Effector memory CD8-positive, alpha-beta T cell (primary cell): Measurements from ENCODE around the gene NHP2.

Experiments used
- ATAC-seq: fragments of 150-1000 bp; cut with Tn5 transposase; replicated peaks from 2 replicates; pipeline ENCODE4 v1.10.0; 2021; ENCODE audit warnings: mild to moderate bottlenecking, moderate library complexity
- DNase-seq, 3 experiments: peaks; one replicate each; pipeline ENCODE4 v3.0.0; 2021
- H3K27ac Mint-ChIP-seq, 2 donors: one replicate each; pipeline ENCODE4 v1.8.0; 2022; ENCODE audit warnings: mild to moderate bottlenecking in 2 of 2, mixed read lengths in 2 of 2, moderate library complexity in 2 of 2
- H3K27me3 Mint-ChIP-seq, 2 donors: one replicate each; pipeline ENCODE4 v1.8.0; 2022; ENCODE audit warnings: mixed read lengths in 2 of 2
- H3K36me3 Mint-ChIP-seq: one replicate; pipeline ENCODE4 v1.8.0; 2022; ENCODE audit warnings: mild to moderate bottlenecking, moderate library complexity, mixed read lengths; ENCODE audit not compliant: insufficient read depth
- H3K4me1 Mint-ChIP-seq, 2 donors: one replicate each; pipeline ENCODE4 v1.8.0; 2022; ENCODE audit warnings: low read depth in 2 of 2, mixed read lengths in 2 of 2
- H3K4me3 Mint-ChIP-seq, 2 donors: one replicate each; pipeline ENCODE4 v1.8.0; 2022; ENCODE audit warnings: mild to moderate bottlenecking in 2 of 2, mixed read lengths in 2 of 2, moderate library complexity in 2 of 2
- H3K9me3 Mint-ChIP-seq, 2 donors: one replicate each; pipeline ENCODE4 v1.8.0; 2022; ENCODE audit warnings: mixed read lengths in 2 of 2

The NHP2 gene

GRCh38 chr5:178112545-178112944 is 41.1 kb downstream of the NHP2 start:
- Mint-ChIP-seq H3K4me1 (peaks cover 34% of the 10 kb centered on the region in 2 donors), H3K4me3 (peak overlapping the region; percentile 80 to 81)
- ATAC-seq: no peak

DNA sequence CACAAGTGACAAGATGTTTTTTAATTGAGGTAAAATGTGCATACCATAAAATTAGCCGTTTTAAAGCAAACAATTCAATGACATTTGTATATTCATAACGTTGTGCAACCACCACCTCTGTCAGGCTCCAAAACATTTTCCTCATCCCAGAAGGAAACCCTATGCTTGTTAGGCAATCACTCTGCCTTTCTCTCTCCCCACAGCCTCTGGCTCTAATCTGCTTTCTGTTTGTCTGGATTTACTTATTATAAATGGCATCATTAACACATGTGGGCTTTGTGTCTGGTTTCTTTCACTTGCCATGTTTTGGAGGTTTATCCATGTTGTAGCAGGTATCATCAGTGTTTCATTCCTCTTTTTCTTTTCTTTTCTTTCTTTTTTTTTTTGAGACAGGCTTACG is 41.8 kb downstream of the NHP2 start:
- ATAC-seq: no peak
- DNase-seq: no peak
- Mint-ChIP-seq H3K36me3 (peaks cover 36% of the 10 kb centered on the region), H3K27me3 (peaks cover 0 to 6% of the 10 kb centered on the region in 2 donors), H3K9me3 (no peaks in the 10 kb centered on the region), H3K4me3 (no peak overlapping the region), H3K4me1 (peaks cover 32 to 33% of the 10 kb centered on the region in 2 donors), H3K27ac (no peak overlapping the region)

More at GRCh38 chr5:178112545-178112944, 41.1 kb downstream of the NHP2 start:
- Mint-ChIP-seq H3K9me3 (no peaks in the 10 kb centered on the region), H3K27ac (peak overlapping the region; percentile 46 to 90), H3K36me3 (peaks cover 37% of the 10 kb centered on the region), H3K27me3 (peaks cover 0 to 6% of the 10 kb centered on the region in 2 donors)
- DNase-seq: no peak

- H3K36me3 Mint-ChIP-seq: peaks cover 23% of the 10 kb centered on the region
- DNase-seq (no peak), ATAC-seq (no peak)
- no peaks in the 10 kb centered on the region for H3K9me3 Mint-ChIP-seq
- peaks cover 0 to 6% of the 10 kb centered on the region in 2 donors for H3K27me3 Mint-ChIP-seq
- H3K4me1 Mint-ChIP-seq: peaks cover 18% of the 10 kb centered on the region in 2 donors
- H3K4me3 Mint-ChIP-seq: no peak overlapping the region
- no peak overlapping the region for H3K27ac Mint-ChIP-seq
Measured at GRCh38 chr5:178110511-178110910, 43.2 kb downstream of the NHP2 start.

DNA sequence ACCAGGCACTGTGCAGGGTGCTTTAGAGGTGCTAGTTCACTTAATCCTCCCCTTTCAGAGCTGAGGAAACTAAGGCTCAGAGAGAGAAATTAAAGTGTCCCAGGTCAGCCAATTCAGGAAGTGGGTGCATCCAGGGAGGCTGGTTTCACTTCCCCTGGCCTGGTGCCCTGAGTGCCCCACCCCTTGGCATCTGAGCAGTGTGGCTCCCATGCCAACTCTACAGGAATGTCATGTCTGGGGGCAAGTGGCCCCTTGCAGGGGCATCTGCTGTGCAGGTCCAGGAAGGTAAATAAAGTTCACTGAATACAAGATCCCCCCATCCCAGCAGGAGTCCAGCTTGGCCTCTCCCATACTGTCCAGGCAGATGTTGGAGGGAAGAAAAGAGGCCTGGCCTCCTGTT is 44.7 kb downstream of the NHP2 start:
- peaks cover 9% of the 10 kb centered on the region for H3K36me3 Mint-ChIP-seq
- no peak overlapping the region for H3K4me3 Mint-ChIP-seq
- no peaks in the 10 kb centered on the region for H3K27me3 Mint-ChIP-seq
- DNase-seq: no peak
- H3K9me3 Mint-ChIP-seq: no peaks in the 10 kb centered on the region
- ATAC-seq: no peak
- H3K4me1 Mint-ChIP-seq: peaks cover 4 to 6% of the 10 kb centered on the region in 2 donors
- no peak overlapping the region for H3K27ac Mint-ChIP-seq

GRCh38 chr5:178108446-178108845 is 45.2 kb downstream of the NHP2 start:
- Mint-ChIP-seq H3K27me3 (no peaks in the 10 kb centered on the region), H3K36me3 (peaks cover 9% of the 10 kb centered on the region)

GRCh38 chr5:178107756-178108310 is 45.9 kb downstream of the NHP2 start:
- Mint-ChIP-seq H3K4me3 (no peak overlapping the region), H3K27ac (no peak overlapping the region), H3K36me3 (peaks cover 6% of the 10 kb centered on the region), H3K4me1 (peaks cover 2 to 4% of the 10 kb centered on the region in 2 donors), H3K27me3 (no peaks in the 10 kb centered on the region), H3K9me3 (no peaks in the 10 kb centered on the region)
- no peak for ATAC-seq
- no peak for DNase-seq

More at GRCh38 chr5:178108446-178108845, 45.2 kb downstream of the NHP2 start:
- no peak overlapping the region for H3K27ac Mint-ChIP-seq
- no peak for ATAC-seq
- no peak overlapping the region for H3K4me3 Mint-ChIP-seq
- no peak for DNase-seq
- peaks cover 4 to 6% of the 10 kb centered on the region in 2 donors for H3K4me1 Mint-ChIP-seq
- no peaks in the 10 kb centered on the region for H3K9me3 Mint-ChIP-seq

- H3K27me3 Mint-ChIP-seq: no peaks in the 10 kb centered on the region
- DNase-seq (no peak), ATAC-seq (no peak)
- no peak overlapping the region for H3K4me3 Mint-ChIP-seq
- H3K4me1 Mint-ChIP-seq: peaks cover 0 to 2% of the 10 kb centered on the region in 2 donors
- H3K9me3 Mint-ChIP-seq: no peaks in the 10 kb centered on the region
- H3K27ac Mint-ChIP-seq: no peak overlapping the region
- no peaks in the 10 kb centered on the region for H3K36me3 Mint-ChIP-seq
Measured at GRCh38 chr5:178106556-178107239, 47.0 kb downstream of the NHP2 start.

GRCh38 chr5:178106086-178106485 is 47.6 kb downstream of the NHP2 start:
- Mint-ChIP-seq H3K9me3 (no peaks in the 10 kb centered on the region), H3K27me3 (no peaks in the 10 kb centered on the region), H3K4me1 (peaks cover 0 to 2% of the 10 kb centered on the region in 2 donors), H3K27ac (no peak overlapping the region), H3K4me3 (no peak overlapping the region), H3K36me3 (no peaks in the 10 kb centered on the region)
- DNase-seq: no peak
- no peak for ATAC-seq

- peaks cover 0 to 2% of the 10 kb centered on the region in 2 donors for H3K4me1 Mint-ChIP-seq
- no peak overlapping the region for H3K4me3 Mint-ChIP-seq
- no peaks in the 10 kb centered on the region for H3K9me3 Mint-ChIP-seq
- no peaks in the 10 kb centered on the region for H3K27me3 Mint-ChIP-seq
- DNase-seq: no peak
- H3K27ac Mint-ChIP-seq: no peak overlapping the region
- ATAC-seq: no peak
- H3K36me3 Mint-ChIP-seq: no peaks in the 10 kb centered on the region
Measured at GRCh38 chr5:178104492-178104891, 49.2 kb downstream of the NHP2 start.

- ATAC-seq (no peak), DNase-seq (no peak)
- Mint-ChIP-seq H3K27me3 (no peaks in the 10 kb centered on the region), H3K4me3 (no peak overlapping the region), H3K4me1 (peaks cover 0 to 2% of the 10 kb centered on the region in 2 donors), H3K9me3 (no peaks in the 10 kb centered on the region), H3K36me3 (no peaks in the 10 kb centered on the region), H3K27ac (no peak overlapping the region)
Measured at GRCh38 chr5:178103612-178104011, 50.1 kb downstream of the NHP2 start.
